GM19043 (cell line): Measurements from ENCODE around the gene MTA3.
"Not testable (repeated sequence)": the region's sequence is repeated elsewhere in the genome, so short reads cannot be mapped to it uniquely, and the experiment has no call there.

Experiments used
- ATAC-seq: cut with Tn5 transposase; IDR thresholded peaks from one replicate; pipeline ENCODE4 v1.9.1; 2021; ENCODE audit warnings: low read depth; ENCODE audit not compliant: unreplicated experiment

The MTA3 gene

GRCh38 chr2:42566837-42567321, 1.6 kb upstream of the MTA3 start:
- ATAC-seq, result no peak

GRCh38 chr2:42567364-42567763, 1.1 kb upstream of the MTA3 start:
- ATAC-seq, result no peak

- ATAC-seq, result peak; percentile 70
Measured at GRCh38 chr2:42567806-42568400, 529 bp upstream of the MTA3 start.

GRCh38 chr2:42569116-42569711, 782 bp downstream of the MTA3 start:
- ATAC-seq, result no peak

DNA sequence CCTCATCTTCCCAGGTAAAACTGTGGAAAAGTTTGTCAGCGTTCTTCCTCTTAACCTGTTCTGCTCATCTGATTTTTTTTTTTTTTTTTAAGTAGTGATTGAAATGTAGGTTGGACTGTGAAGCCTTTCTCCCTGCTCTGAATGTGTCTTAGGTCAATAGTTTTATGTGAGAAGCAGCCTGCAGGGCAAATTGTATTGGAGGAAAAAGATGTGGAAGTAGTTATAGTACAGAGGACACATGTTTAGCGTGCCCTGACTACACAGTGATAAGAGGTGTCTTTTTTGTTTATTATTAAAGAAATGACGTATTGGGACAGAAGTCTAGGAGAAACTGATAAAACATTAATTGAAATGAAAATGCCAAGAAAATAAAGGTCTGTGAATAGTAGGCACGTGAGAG, 1.5 kb downstream of the MTA3 start:
- no peak for ATAC-seq

- ATAC-seq, result no peak
Measured at GRCh38 chr2:42572297-42573081, 4.1 kb downstream of the MTA3 start.

- ATAC-seq, result no peak
Measured at GRCh38 chr2:42573256-42573655, 4.8 kb downstream of the MTA3 start.

DNA sequence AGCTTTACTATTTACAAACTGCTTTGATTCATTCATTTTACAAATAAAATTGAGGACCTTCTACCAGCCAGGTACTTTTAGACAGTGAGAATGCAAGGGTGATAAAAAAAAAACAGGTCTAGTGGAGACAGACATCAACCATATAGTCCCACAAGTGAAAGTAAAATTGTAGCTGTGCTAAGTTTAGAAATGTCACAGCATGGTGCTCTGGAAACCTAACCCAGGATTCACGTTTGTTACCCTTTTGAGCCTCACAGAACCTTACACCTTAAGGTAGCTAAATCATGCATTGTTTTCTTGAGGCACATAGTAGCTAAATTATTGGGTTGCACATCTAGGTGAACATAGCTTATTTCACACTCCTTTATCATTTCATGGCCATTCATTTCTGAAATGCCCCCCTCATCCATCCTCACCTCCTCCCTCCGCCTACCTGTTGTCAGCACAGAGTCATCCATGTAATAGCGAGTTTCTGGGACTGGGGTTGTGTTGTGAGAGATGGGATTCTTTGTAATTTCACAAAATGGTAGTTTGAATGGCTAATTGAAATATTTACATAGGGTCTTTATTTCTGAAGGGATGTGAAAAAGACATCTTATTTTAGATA, 7.1 kb downstream of the MTA3 start:
- no peak for ATAC-seq

- ATAC-seq, result no peak
Measured at GRCh38 chr2:42578621-42579020, 10.2 kb downstream of the MTA3 start.

- no peak for ATAC-seq
Measured at GRCh38 chr2:42581257-42581656, 12.8 kb downstream of the MTA3 start.

DNA sequence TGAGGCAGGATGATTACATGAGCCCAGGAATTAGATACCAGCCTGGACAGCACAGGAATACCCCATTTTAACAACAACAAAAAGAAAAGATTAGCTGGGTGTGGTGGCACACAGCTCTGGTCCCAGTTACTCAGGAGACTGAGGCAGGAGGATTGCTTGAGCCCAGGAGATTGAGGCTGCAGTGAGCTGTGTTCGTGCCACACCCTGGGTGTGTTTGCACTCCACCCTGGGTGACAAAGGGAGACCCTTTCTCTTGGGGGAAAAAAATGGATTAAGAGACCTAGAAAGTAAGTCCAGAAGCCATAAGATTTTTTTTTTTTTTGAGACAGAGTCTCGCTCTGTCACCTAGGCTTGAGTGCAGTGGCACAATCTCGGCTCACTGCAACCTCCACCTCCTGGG, 16.2 kb downstream of the MTA3 start:
- not testable (repeated sequence) for ATAC-seq

- ATAC-seq, result no peak
Measured at GRCh38 chr2:42585779-42586178, 17.3 kb downstream of the MTA3 start.

DNA sequence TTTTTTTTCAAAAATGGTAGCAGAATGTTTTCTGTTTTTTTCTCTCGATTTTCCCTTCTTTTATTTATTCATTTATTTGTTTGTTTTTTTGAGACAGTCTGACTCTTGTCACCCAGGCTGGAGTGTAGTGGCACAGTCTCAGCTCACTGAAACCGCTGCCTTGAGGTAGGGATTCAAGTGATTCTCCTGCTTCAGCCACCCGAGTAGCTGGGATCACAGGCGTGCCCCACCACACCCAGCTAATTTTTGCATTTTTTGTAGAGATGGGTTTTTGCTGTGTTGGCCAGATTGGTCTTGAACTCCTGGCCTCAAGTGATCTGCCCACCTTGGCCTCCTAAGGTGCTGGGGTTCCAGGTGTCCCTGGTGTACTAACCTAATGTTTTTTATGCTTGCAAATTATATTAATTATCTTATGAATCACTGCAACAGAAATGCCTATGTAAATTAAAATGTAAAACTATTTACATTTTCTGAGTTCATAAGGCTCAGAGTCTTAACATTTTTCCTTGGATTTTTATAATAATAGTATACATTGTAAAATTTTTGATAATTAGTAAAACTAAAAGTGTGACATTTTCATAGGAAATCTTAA, 19.2 kb downstream of the MTA3 start:
- ATAC-seq, result no peak

GRCh38 chr2:42588121-42588520, 19.7 kb downstream of the MTA3 start:
- no peak for ATAC-seq

- no peak for ATAC-seq
Measured at GRCh38 chr2:42590176-42590575, 21.7 kb downstream of the MTA3 start.

DNA sequence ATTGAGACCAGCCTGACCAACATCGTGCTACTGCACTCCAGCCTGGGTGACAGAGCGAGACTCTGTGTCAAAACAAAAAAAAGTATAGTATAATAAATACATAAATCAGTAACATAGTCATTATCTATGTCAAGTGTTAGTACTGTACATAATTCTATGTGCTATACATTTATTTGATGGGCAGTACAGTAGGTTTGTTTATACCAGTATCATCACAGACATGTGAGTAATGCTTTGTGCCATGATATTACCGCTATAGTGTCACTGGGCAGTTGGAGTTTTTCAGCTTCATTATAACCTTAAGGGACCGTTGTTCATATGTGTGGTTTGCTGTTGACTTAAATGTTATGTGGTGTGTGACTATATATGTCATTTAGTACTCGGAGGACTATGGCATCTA, 24.9 kb downstream of the MTA3 start:
- no peak for ATAC-seq

DNA sequence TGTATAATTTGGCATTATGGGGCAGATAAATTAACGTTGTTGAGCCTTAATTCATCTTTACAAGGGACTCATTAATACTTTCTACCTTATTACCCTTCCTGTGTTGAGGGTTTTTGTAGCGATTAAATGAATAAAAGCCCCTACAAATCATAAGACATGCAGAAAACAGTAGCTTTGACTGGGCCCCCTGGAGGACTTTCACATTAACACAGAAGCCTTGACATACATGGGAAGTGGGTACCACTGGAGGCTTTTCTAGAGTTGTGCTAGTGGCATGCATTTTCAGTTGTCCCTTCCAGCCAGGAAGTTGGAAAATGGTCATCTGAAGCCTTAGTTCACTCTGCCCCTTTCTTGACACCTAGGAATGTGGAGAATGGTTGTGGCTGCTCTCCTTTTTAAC, 30.2 kb downstream of the MTA3 start:
- ATAC-seq, result no peak

GRCh38 chr2:42601076-42601475, 32.6 kb downstream of the MTA3 start:
- ATAC-seq, result no peak

- ATAC-seq, result no peak
Measured at GRCh38 chr2:42602218-42602875, 33.9 kb downstream of the MTA3 start.

- ATAC-seq, result no peak
Measured at GRCh38 chr2:42602876-42603219, 34.4 kb downstream of the MTA3 start.
